Measurements from ENCODE around the gene SLC29A4. TPM values are rescaled to one million over a fixed set of nuclear protein-coding genes. Genes with fewer than 3 reads are reported as not detected.

SLC29A4 gene
- total and polyA plus RNA-seq, 2 of the 13 experiments (the other 11 are each of a cell fraction or from before 2014, with no cell fraction given): 29.7 to 31.7 TPM

DNA sequence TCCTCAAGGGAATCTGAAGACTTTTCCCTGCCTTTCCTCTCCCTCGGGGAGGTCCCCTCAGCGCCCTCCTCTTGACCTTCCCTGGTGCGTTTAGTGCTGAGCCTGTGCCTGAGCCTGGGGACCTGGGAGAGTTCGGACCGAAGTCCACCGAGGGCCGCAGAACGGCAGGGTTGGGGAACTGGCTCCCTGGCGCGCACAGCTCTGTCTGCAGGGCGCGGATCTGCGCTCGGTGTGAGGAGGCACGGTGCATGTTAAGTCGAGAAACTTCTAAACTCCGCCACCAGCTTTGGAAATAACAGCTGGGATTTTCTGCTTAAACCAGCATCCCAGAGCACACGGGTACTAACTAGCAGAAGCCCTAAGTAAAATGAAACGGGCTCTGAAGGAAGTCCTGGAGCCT is 44.2 kb upstream of the SLC29A4 start (continued):
- TF ChIP-seq USF2 (IDR thresholded peaks at IDR 0.05; ENCODE audit: low read depth, low read length): no peak
- peak; percentile 24; the same call in 1 of the 2 replicates for TF ChIP-seq USF2 (CRISPR knock-in tag; IDR thresholded peaks at IDR 0.05; ENCODE audit: borderline replicate concordance)
- TF ChIP-seq MTF2 (CRISPR knock-in tag; IDR thresholded peaks at IDR 0.05; ENCODE audit: borderline replicate concordance): no peak
- no peak for TF ChIP-seq RORA (CRISPR knock-in tag; IDR thresholded peaks at IDR 0.05)
- no peak for TF ChIP-seq ZNF20 (CRISPR knock-in tag; IDR thresholded peaks at IDR 0.05)
- no peak for TF ChIP-seq ZNF841 (CRISPR knock-in tag; IDR thresholded peaks at IDR 0.05; ENCODE audit: borderline replicate concordance)
- no peak for TF ChIP-seq SP5 (CRISPR knock-in tag; IDR thresholded peaks at IDR 0.05; ENCODE audit: borderline replicate concordance, low read depth)
- TF ChIP-seq, protein P1, sequence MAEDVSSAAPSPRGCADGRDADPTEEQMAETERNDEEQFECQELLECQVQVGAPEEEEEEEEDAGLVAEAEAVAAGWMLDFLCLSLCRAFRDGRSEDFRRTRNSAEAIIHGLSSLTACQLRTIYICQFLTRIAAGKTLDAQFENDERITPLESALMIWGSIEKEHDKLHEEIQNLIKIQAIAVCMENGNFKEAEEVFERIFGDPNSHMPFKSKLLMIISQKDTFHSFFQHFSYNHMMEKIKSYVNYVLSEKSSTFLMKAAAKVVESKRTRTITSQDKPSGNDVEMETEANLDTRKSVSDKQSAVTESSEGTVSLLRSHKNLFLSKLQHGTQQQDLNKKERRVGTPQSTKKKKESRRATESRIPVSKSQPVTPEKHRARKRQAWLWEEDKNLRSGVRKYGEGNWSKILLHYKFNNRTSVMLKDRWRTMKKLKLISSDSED (CRISPR knock-in tag; IDR thresholded peaks at IDR 0.05): no peak
- TF ChIP-seq SIN3A (IDR thresholded peaks at IDR 0.05; ENCODE audit: borderline replicate concordance, low read depth, low read length): no peak

- intact Hi-C loops (cut with micrococcal nuclease; ENCODE audit: unreplicated experiment): no loop called here
- Histone ChIP-seq H3K27me3 (ENCODE audit: control insufficient read depth in 1 of 2, insufficient read depth in 2 of 2, low read length in 2 of 2) (peaks cover 0 to 4% of the 10 kb centered on the region in 2 experiments; a peak in 3 of 5 replicates), H3K36me3 (replicated peaks in 1 of 2; ENCODE audit: control insufficient read depth in 1 of 2, insufficient read depth in 2 of 2, low read length in 2 of 2) (no peaks in the 10 kb centered on the region), H3K4me2 (ENCODE audit: low read depth, low read length) (no peak overlapping the region), H3K27ac (ENCODE audit: extremely low read length, insufficient read depth, low read length) (no peak overlapping the region), H3K79me2 (ENCODE audit: insufficient read depth, low read length) (no peaks in the 10 kb centered on the region), H2AFZ (ENCODE audit: low read length) (no peak overlapping the region), H3K4me3 (replicated peaks in 1 of 3; ENCODE audit: insufficient read depth in 1 of 3, low read depth in 2 of 3, low read length in 3 of 3) (no peak overlapping the region), H3K9ac (ENCODE audit: insufficient read depth, low read depth, low read length) (no peak overlapping the region), H3K4me1 (ENCODE audit: insufficient read depth, low read length) (peaks cover 18% of the 10 kb centered on the region), H4K20me1 (ENCODE audit: insufficient read depth, low read length) (no peaks in the 10 kb centered on the region), H3K9me3 (ENCODE audit: low read length) (no peaks in the 10 kb centered on the region)
- no peak for DNase-seq (ENCODE audit: low spot score)
- WGBS (ENCODE audit: low lambda C conversion rate): 48% methylated on average over 5 of the region's 12 CpGs
- no peak for FAIRE-seq
- POLR2A ChIA-PET: no interaction called here
- BruUV-seq (replicated peaks): no TSS peak
- in situ Hi-C loops (cut with HindIII; ENCODE audit: extremely low pct_ligation_motif_present, low pct_unique_long_range_greater_than_20kb): loop anchor here (5.0 to 25.0 kb wide), 2 partner anchors 39 to 219 kb away; partner anchors contain the start of gene SLC29A4
- TF ChIP-seq, protein P2, sequence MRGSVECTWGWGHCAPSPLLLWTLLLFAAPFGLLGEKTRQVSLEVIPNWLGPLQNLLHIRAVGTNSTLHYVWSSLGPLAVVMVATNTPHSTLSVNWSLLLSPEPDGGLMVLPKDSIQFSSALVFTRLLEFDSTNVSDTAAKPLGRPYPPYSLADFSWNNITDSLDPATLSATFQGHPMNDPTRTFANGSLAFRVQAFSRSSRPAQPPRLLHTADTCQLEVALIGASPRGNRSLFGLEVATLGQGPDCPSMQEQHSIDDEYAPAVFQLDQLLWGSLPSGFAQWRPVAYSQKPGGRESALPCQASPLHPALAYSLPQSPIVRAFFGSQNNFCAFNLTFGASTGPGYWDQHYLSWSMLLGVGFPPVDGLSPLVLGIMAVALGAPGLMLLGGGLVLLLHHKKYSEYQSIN (CRISPR knock-in tag; IDR thresholded peaks at IDR 0.05; ENCODE audit: borderline replicate concordance): no peak
- TF ChIP-seq, protein P3, sequence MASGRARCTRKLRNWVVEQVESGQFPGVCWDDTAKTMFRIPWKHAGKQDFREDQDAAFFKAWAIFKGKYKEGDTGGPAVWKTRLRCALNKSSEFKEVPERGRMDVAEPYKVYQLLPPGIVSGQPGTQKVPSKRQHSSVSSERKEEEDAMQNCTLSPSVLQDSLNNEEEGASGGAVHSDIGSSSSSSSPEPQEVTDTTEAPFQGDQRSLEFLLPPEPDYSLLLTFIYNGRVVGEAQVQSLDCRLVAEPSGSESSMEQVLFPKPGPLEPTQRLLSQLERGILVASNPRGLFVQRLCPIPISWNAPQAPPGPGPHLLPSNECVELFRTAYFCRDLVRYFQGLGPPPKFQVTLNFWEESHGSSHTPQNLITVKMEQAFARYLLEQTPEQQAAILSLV (CRISPR knock-in tag; IDR thresholded peaks at IDR 0.05; ENCODE audit: borderline replicate concordance): no peak
- TF ChIP-seq ONECUT2 (CRISPR knock-in tag; IDR thresholded peaks at IDR 0.05) (no peak), ZNF547 (CRISPR knock-in tag; IDR thresholded peaks at IDR 0.05) (no peak), ZNF558 (CRISPR knock-in tag; IDR thresholded peaks at IDR 0.05; ENCODE audit: borderline replicate concordance) (no peak), IRX3 (CRISPR knock-in tag; IDR thresholded peaks at IDR 0.05; ENCODE audit: borderline replicate concordance, low read depth) (no peak), SSRP1 (CRISPR knock-in tag; IDR thresholded peaks at IDR 0.05) (no peak), ZNF101 (CRISPR knock-in tag; IDR thresholded peaks at IDR 0.05; ENCODE audit: borderline replicate concordance, low read depth) (no peak), DR1 (CRISPR knock-in tag; IDR thresholded peaks at IDR 0.05) (no peak), GATA4 (IDR thresholded peaks at IDR 0.05; ENCODE audit: borderline replicate concordance, low read depth) (no peak)
- CTCF ChIA-PET (ENCODE audit: low intra/inter-chr PET ratio, low total read pairs): no interaction called here
- ATAC-seq: no peak
These were observed 39.5 kb upstream of the SLC29A4 start for GRCh38 chr7:5243261-5243660.
